Esophagus squamous epithelium (tissue), 5 donors: ENCODE results near the gene NOXA1. TPM values are rescaled to one million over a fixed set of nuclear protein-coding genes. Genes with fewer than 3 reads are reported as not detected.

Source experiments
- DNase-seq: peaks from one replicate; lab custom pipeline; 2025; lab: John Stamatoyannopoulos, UW
- H3K27ac ChIP-seq, 4 donors: fragments of 200-600 bp; sonication (generic); one replicate each; pipeline ENCODE4 v1.5.1; 2016 to 2019; ENCODE audit warnings: mild to moderate bottlenecking in 1 of 4
- H3K27me3 ChIP-seq, 4 donors: fragments of 200-600 bp; sonication (generic); 1 replicate in 3 of 4; 2 replicates in 1 of 4; pipeline versions ENCODE4 v1.5.1 to v1.6.0; 2017 to 2021; ENCODE audit warnings: antibody characterized with exemption in 1 of 4
- H3K36me3 ChIP-seq, 3 donors: fragments of 200-600 bp; sonication (generic); one replicate each; pipeline ENCODE4 v1.5.1; 2016 to 2019
- H3K4me1 ChIP-seq, 3 donors: fragments of 200-600 bp; sonication (generic); one replicate each; pipeline ENCODE4 v1.5.1; 2017 to 2019
- H3K4me3 ChIP-seq, 4 donors: fragments of 200-600 bp; sonication (generic); 1 replicate in 3 of 4; 2 replicates in 1 of 4; pipeline ENCODE4 v1.5.1; 2016 to 2019; ENCODE audit warnings: mild to moderate bottlenecking in 2 of 4, moderate library complexity in 1 of 4
- H3K9me3 ChIP-seq, 3 donors: fragments of 200-600 bp; sonication (generic); one replicate each; pipeline ENCODE4 v1.5.1; 2016 to 2019
- CTCF ChIP-seq, 6 experiments: fragments of 450-650 bp in 4 of 6; fragments of 200-600 bp in 2 of 6; sonication (generic) in 2 of 6; IDR thresholded peaks; one replicate each; pipeline ENCODE4 v1.5.1; 2016 to 2019; ENCODE audit warnings: antibody characterized with exemption in 6 of 6, mild to moderate bottlenecking in 4 of 6, moderate library complexity in 4 of 6
- POLR2A ChIP-seq, 4 donors: fragments of 450-650 bp; IDR thresholded peaks; one replicate each; pipeline ENCODE4 v1.6.1; 2017; ENCODE audit warnings: antibody characterized with exemption in 4 of 4, mild to moderate bottlenecking in 4 of 4, moderate library complexity in 3 of 4
- WGBS, 2 donors: methylation state at CpG; one replicate each; pipeline ENCODE4 v1.1.5; 2018; 5-methylcytosine and 5-hydroxymethylcytosine counted together
- intact Hi-C: fragments of 100-400 bp; cut with DNase I; formaldehyde crosslinking; loops from one replicate; pipeline ENCODE4 v1.15.0; 2022
- total RNA-seq, 4 donors: library from RNA; depleted of rRNA; stranded (reverse); fragments of >200 nt; gene quantifications; one replicate each; pipeline ENCODE4 v1.1.0, GENCODE V29; 2016
- donor health status: DM: yes; HTN: yes; CAD: no.

Gene NOXA1
- total RNA-seq, 4 donors from 2014 or later, result 2.1 to 7.4 (median 4.8) TPM

- no peaks in the 10 kb centered on the region for H3K9me3 ChIP-seq
- intact Hi-C loops, result no loop called here
- WGBS, 2 donors, result 86 to 89% methylated on average over 8 to 12 of the region's 26 CpGs
- H3K36me3 ChIP-seq, result peaks cover 0 to 37% (median 0%) of the 10 kb centered on the region in 3 donors
- no peak overlapping the region for H3K4me3 ChIP-seq
- H3K27ac ChIP-seq, result no peak overlapping the region
- no peak for DNase-seq
- TF ChIP-seq CTCF (IDR thresholded peaks at IDR 0.05), result no peak
- no peak for TF ChIP-seq POLR2A (IDR thresholded peaks at IDR 0.05)
- peaks cover 0 to 5% (median 0%) of the 10 kb centered on the region in 3 donors for H3K4me1 ChIP-seq
- no peaks in the 10 kb centered on the region for H3K27me3 ChIP-seq
These were observed 26.4 kb upstream of the NOXA1 start for GRCh38 chr9:137396634-137397367.

GRCh38 chr9:137397675-137398423 is 25.3 kb upstream of the NOXA1 start:
- WGBS, 2 donors, result 85 to 86% methylated on average over 19 of the region's 20 CpGs
- no peaks in the 10 kb centered on the region for H3K9me3 ChIP-seq
- H3K4me3 ChIP-seq, result no peak overlapping the region
- peaks cover 0 to 5% (median 0%) of the 10 kb centered on the region in 3 donors for H3K4me1 ChIP-seq
- no peak for DNase-seq
- peaks cover 0 to 26% (median 0%) of the 10 kb centered on the region in 3 donors for H3K36me3 ChIP-seq
- no peak overlapping the region for H3K27ac ChIP-seq
- no peaks in the 10 kb centered on the region for H3K27me3 ChIP-seq
- intact Hi-C loops, result no loop called here
- TF ChIP-seq CTCF (IDR thresholded peaks at IDR 0.05) (no peak), POLR2A (IDR thresholded peaks at IDR 0.05) (no peak)

GRCh38 chr9:137398561-137399468 is 24.4 kb upstream of the NOXA1 start:
- intact Hi-C loops, result no loop called here
- TF ChIP-seq POLR2A (IDR thresholded peaks at IDR 0.05) (no peak), CTCF (IDR thresholded peaks at IDR 0.05) (no peak)
- Histone ChIP-seq H3K9me3 (no peaks in the 10 kb centered on the region), H3K4me3 (no peak overlapping the region), H3K27me3 (no peaks in the 10 kb centered on the region), H3K4me1 (peaks cover 0 to 5% (median 0%) of the 10 kb centered on the region in 3 donors), H3K36me3 (peaks cover 0 to 17% (median 0%) of the 10 kb centered on the region in 3 donors), H3K27ac (no peak overlapping the region)
- no peak for DNase-seq
- 95 to 96% methylated on average over 34 to 42 of the region's 60 CpGs for WGBS, 2 donors

GRCh38 chr9:137402746-137403145 is 20.4 kb upstream of the NOXA1 start:
- Histone ChIP-seq H3K4me3 (no peak overlapping the region), H3K36me3 (no peaks in the 10 kb centered on the region), H3K27ac (no peak overlapping the region), H3K4me1 (peaks cover 11 to 22% (median 14%) of the 10 kb centered on the region in 3 donors), H3K9me3 (no peaks in the 10 kb centered on the region), H3K27me3 (peaks cover 0 to 5% (median 0%) of the 10 kb centered on the region in 4 donors)
- 84 to 89% methylated on average over 6 to 8 of the region's 11 CpGs for WGBS, 2 donors
- intact Hi-C loops, result no loop called here
- TF ChIP-seq CTCF (IDR thresholded peaks at IDR 0.05) (no peak), POLR2A (IDR thresholded peaks at IDR 0.05) (no peak)
- no peak for DNase-seq
